HG02678 (cell line): ENCODE results near the gene SMYD3.

Source experiments
- ATAC-seq: cut with Tn5 transposase; IDR thresholded peaks from one replicate; pipeline ENCODE4 v1.9.1; 2021; ENCODE audit warnings: mild to moderate bottlenecking, moderate library complexity; ENCODE audit not compliant: unreplicated experiment

SMYD3 gene

DNA sequence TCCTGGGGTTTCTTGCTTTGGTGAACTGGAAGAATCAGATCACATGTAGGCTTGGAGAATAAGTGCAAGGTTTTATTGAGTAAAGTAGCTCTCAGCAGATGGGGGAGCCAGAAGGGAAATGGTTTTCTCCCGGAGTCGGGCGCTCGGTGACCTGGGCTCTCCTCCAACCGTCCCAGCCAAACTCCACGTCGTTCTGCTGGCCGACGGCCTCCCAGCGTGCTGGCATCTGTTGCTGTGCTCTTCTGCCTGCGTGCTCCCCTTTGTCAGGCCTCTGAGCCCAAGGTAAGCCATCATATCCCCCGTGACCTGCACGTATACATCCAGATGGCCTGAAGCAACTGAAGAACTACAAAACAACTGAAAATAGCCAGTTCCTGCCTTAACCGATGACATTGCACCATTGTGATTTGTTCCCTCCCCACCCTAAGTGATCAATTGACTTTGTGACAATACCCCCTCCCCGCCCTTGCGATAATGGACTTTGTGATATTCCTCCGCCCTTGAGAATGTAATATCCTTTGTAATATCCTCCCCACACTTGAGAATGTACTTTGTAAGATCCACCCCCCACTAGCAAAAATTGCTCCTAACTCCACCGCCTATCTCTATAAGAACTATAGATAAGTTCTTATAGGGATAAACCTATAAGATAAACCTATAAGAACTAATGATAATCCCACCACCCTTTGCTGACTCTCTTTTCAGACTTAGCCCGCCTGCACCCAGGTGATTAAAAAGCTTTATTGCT, 88.3 kb downstream of the SMYD3 start:
- no peak for ATAC-seq

DNA sequence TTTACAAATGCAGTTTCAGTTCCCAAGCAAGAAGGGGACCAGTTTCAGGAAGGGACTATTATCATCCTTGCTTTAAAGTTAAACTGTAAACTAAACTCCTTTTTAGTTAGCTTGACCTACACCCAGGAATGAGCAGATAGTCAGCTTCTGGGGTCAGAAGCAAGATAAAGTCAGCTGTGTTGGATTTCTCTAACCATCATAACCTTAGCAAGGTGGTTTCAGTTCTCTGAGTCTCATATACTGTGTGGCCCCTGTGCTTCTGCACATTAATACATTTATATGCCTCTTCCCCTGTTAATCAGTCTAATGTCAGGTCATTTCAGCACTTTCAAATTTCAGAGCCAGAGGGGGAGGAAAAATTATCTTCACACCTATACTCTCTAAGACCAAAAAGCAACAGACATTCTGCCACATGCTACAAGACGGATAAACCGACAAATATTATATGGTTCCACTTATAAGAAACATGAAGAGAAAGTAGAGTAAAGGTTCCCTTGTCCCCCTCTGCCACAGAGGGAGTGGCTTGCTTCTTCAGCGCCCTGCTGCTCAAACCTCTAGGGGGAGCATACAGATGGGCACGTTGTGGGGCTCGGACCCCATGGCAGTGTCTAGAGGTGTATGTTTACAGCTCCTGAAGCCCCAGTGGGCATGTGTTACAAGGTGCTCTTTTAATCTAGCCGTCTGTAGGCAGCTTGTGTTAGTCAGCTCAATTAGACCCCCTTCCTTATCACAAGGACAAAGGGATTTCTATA, 89.1 kb downstream of the SMYD3 start:
- no peak for ATAC-seq

DNA sequence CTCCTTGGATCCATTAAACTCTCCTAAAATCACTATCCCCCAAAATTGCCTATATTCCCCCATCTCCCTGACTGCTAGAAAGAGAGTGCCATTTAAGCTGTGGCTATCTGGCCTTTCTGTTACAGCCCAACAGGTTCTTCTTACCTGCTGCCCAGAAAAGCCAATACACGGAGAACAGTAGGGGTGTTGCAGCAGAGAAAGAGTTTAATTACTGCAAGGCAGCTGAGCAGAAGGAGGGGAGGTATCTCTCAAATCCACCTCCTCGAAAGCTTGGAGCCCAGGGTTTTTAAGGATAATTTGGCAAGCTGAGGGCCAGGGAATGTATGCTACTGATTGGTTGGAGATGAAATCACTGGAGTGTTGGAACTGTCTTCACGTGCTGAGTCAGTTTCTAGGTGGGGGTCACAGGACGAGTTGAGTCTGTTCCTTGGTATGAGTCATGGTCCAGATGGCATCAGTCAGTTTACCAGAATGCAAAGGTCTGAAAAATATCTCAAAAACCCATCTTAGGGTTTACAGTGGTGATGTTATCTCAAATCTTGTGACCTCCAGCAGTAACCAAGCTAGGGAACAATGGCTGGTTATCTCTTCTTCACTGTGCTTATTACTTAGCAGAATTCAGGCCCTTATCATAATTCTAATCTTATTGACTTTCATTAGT, 89.8 kb downstream of the SMYD3 start:
- no peak for ATAC-seq

DNA sequence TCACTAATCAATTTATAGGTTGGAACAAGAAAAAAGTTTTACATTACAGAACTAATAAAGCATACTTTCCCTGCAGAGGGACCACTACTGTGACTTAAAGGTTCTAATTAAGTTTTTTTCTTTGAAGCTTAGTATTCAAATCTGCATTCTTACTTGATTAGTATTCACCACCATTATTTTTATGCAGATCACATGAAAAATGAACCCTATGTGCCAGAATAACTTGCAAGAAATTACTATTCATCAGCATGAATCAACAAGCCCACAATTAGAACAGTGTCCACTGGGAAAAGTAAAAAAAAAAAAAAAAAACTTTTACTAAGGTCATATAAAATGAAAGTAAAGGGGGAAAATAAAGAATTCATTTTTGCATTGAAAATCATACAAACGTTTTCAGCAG, 90.8 kb downstream of the SMYD3 start:
- ATAC-seq = no peak

DNA sequence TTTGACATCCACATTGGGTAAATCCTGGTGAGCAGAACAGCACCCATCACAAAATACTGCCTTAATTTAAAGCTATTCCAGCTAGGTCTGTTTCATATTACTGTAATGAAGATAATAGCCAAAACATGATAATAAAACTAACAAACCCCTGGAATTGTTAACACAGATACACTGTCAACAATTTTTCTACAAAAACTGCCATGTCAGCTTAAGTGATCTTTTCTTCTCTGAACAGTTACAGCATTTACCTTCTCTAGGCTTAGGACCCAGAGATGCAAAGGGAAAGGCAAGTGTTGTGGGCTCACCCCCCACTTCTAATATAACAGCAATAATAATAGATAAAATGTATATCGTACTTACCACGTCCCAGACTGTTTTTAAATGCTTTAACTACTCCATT, 92.1 kb downstream of the SMYD3 start:
- ATAC-seq = no peak

GRCh38 chr1:246413430-246413829, 93.6 kb downstream of the SMYD3 start:
- no peak for ATAC-seq

GRCh38 chr1:246404078-246404477, 103.0 kb downstream of the SMYD3 start:
- no peak for ATAC-seq

- ATAC-seq = no peak
Observed at GRCh38 chr1:246398126-246398813, 108.8 kb downstream of the SMYD3 start.

DNA sequence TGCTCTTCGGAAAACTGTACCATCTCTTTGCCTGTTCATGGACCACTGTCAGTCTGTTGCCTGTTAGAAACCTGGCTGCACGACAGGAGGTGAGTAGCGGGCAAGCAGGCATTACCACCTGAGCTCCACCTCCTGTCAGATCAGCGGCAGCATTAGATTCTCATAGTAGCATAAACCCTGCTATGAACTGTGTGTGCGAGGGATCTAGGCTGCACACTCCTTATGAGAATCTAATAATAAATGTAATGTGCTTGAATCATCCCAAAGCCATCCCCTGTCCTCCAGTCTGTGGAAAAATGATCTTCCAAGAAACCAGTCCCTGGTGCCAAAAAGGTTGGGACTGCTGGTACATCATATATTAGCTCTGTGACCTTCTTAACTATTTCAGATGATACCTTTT, 110.0 kb downstream of the SMYD3 start:
- no peak for ATAC-seq

GRCh38 chr1:246396322-246396721, 110.8 kb downstream of the SMYD3 start:
- ATAC-seq = no peak

- no peak for ATAC-seq
Observed at GRCh38 chr1:246394121-246394520, 113.0 kb downstream of the SMYD3 start.

DNA sequence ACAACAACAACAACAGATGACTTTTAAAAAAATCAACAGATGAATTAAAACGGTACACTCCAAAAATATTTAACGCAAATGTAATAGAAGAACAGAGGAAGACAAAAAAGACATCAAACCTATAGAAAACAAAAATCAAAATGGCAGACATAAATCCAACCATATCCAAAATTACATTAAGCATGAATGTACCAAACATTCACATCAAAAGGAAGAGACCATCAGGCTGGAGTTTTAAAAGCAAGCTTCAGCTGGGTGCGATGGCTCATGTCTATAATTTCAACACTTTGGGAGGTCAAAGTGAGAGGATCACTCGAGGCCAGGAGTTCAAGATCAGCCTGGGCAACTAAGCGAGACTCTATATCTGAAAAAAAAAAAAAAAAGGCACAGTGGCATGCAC, 116.2 kb downstream of the SMYD3 start:
- no peak for ATAC-seq

DNA sequence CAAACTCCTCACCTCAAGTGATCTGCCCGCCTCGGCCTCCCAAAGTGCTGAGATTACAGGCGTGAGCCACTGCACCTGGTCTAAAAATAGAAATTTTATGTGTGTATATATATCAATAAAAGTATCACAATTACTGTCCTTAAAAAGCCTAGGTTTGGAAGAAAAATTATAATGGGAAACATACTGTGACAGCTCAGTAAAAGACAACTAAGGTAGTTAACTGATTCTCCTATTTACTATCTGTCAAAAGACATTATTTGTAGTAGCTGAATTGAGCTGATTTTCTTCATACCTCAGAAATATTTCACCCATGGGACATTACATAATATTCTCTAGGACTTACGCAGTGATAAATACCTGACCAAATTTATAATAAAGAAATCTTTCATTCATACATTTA, 122.5 kb downstream of the SMYD3 start:
- no peak for ATAC-seq

- ATAC-seq = no peak
Observed at GRCh38 chr1:246383791-246384190, 123.3 kb downstream of the SMYD3 start.

DNA sequence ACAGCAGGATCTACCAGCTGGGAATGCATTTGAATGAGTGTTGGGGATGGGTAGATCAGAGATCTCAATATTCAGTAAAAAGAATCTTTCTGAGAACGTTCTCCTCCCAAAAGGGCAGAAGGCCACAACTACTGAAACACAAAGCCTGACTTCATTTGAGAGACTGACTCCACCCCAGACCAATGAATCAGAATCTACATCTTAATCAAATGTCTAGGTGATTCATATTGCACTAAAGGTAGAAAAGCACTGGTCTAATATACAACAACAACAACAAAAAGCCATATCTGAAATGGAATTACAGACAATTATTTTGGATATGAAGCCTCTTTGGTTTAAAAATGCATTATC, 123.9 kb downstream of the SMYD3 start:
- ATAC-seq = no peak

DNA sequence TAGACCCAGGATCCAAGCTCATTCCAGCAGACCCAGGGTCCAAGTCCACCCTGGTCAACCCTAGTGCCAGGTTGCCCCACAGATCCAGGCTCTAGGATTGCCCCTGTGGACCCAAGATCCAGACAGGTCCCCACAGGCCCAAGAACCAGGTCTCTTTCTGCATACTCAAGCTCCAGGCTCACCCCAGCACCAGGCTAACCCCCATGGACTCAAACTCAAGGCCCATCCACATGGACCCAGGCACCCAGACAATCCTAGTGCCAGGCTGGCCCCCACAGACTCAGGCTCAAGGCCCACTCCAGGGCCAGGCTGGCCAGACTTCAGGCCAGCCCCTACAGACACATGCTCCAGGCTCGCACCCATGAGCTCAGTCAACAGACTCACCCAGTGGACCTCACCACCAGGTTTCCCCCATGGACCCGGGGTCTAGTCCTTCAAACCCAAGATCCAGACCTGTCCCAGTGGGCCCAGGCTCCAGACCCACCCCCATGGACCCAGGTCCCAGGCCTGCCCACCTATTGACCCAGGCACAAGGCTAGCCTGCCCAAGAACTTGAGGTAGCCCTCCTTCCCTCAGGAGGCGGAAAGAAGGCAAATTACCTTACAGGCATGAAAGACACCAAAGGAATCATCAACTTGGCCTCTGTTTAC, 124.4 kb downstream of the SMYD3 start:
- ATAC-seq = no peak

DNA sequence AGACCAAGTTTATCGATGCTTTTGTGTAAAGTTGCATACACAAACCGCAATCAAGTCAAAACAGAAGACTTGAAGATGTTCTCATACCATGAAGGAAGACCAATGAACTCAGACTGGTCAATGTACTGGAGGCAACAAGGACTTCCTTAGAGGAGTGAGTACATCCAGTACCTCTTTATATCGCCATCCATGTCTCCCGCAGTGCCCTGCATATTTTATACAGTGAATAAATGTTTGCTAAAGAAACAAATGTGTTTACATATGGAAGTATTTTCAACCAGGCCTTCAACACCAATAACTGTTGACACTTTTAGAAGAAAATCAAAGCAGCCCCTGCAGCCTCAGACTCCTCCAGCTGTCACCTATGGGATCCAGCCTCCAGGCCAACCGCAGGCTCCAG, 125.6 kb downstream of the SMYD3 start:
- ATAC-seq = no peak

GRCh38 chr1:246377625-246378153, 129.4 kb downstream of the SMYD3 start:
- ATAC-seq = no peak

DNA sequence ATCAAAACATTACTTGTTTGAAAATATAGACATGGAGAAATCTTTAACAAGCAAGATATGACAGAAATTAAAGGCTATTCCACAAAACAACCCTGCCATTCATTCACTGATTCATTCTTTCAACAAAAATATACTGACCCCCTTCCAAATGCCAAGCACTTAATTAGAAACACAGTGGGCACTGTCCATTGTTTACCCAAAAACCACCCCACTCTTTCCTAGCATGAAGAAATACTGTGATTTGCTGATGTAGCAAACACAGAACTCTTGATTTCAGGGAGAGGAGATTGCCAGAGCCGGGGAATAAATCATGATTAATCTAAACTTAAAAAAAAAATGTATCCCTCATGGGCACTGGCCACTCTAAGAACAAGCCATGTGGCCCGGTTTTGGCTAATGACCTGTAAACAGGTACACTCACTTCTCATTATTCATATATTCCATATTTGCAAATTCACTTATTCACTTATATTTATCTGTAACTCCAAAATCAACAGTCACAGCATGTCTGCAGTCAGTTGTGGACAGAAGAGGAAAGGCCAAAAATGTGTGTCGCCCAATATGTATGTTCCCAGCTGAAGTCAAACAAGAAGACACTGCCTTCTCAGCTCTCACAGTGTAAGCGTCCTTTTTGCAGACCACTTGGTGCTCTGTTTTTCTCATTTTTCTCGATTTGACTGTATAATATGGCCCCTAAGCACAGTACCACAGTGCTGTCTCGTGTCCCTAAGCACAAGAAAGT, 133.1 kb downstream of the SMYD3 start:
- no peak for ATAC-seq

DNA sequence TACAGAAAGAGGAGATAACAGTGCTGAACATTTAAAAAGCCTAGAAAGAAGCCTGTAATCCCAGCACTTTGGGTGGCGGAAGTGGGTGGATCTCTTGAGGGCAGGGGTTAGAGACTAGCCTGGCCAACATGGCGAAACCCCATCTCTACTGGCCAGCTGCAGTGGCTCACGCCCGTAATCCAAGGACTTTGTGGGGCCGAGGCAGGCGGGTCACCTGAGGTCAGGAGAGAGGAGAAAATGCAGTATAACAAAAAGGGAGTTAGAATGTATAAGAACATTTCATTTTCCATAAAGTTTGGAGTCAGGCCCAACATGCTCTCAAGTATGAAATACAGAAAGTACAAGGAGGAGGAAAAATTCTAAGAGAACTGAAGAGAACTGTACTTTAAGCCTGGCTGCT, 134.5 kb downstream of the SMYD3 start:
- no peak for ATAC-seq
